Liver (tissue), 3 donors: ENCODE results near the gene RAET1E.

Experiments
- CTCF ChIP-seq: fragments of 150-350 bp; IDR thresholded peaks from 2 replicates; pipeline ENCODE4 v1.5.1; 2017; ENCODE audit warnings: improper control_type of control experiment, low read depth, low read length; ENCODE audit not compliant: missing input control
- GABPA ChIP-seq, 2 donors: IDR thresholded peaks in 1 of 2; conservative IDR thresholded peaks in 1 of 2; 2 replicates each; pipeline ENCODE4 v1.6.1; 2016; ENCODE audit warnings: antibody characterized with exemption in 2 of 2, mild to moderate bottlenecking in 1 of 2, moderate library complexity in 1 of 2
- HNF4A ChIP-seq, 2 donors: conservative IDR thresholded peaks; 2 replicates each; pipeline ENCODE4 v1.6.1; 2016; ENCODE audit warnings: antibody characterized with exemption in 2 of 2, mild to moderate bottlenecking in 2 of 2
- JUND ChIP-seq, 2 donors: IDR thresholded peaks; 2 replicates each; pipeline ENCODE4 v1.6.1; 2016; ENCODE audit warnings: antibody characterized with exemption in 2 of 2
- NR2F2 ChIP-seq: IDR thresholded peaks from 2 replicates; pipeline ENCODE4 v1.6.1; 2016; ENCODE audit warnings: antibody characterized with exemption
- REST ChIP-seq: IDR thresholded peaks from 2 replicates; pipeline ENCODE4 v1.6.1; 2016; ENCODE audit warnings: antibody characterized with exemption, mild to moderate bottlenecking
- SP1 ChIP-seq: IDR thresholded peaks from 2 replicates; pipeline ENCODE4 v1.6.1; 2018; ENCODE audit warnings: antibody characterized with exemption, mild to moderate bottlenecking
- TAF1 ChIP-seq: conservative IDR thresholded peaks from 2 replicates; pipeline ENCODE4 v1.6.1; 2016; ENCODE audit warnings: antibody characterized with exemption, mild to moderate bottlenecking
- YY1 ChIP-seq: IDR thresholded peaks from 2 replicates; pipeline ENCODE4 v1.6.1; 2016; ENCODE audit warnings: antibody characterized with exemption, mild to moderate bottlenecking
- ZBTB33 ChIP-seq: IDR thresholded peaks from 2 replicates; pipeline ENCODE4 v1.6.1; 2016; ENCODE audit warnings: antibody characterized with exemption
- donor health status: healthy.
- donor health status: healthy.

- TF ChIP-seq REST (no peak), CTCF (no peak), JUND (IDR thresholded peaks at IDR 0.05) (no peak), TAF1 (no peak), ZBTB33 (no peak), YY1 (no peak), SP1 (no peak), HNF4A (conservative IDR thresholded peaks at IDR 0.05) (no peak), GABPA (IDR thresholded peaks at IDR 0.05 in 1 of 2, conservative IDR thresholded peaks at IDR 0.05 in 1 of 2) (no peak), NR2F2 (no peak)
Measured at GRCh38 chr6:149877659-149878058, 20.3 kb downstream of the RAET1E start.
